Mesenchymal stem cell (in vitro differentiated cells and primary cell): Measurements from ENCODE around the gene UQCR11.

Source experiments
- DNase-seq: peaks from one replicate; pipeline ENCODE4 v3.0.0-alpha.2; 2013
- H2AFZ ChIP-seq: one replicate; pipeline ENCODE4 v1.6.1; 2013; ENCODE audit warnings: low read depth, mild to moderate bottlenecking, control low read depth, inconsistent platforms, low read length, moderate library complexity
- H2AK5ac ChIP-seq: 2 replicates; pipeline ENCODE4 v1.6.1; 2013; ENCODE audit warnings: low read length, moderate library complexity, mild to moderate bottlenecking, inconsistent platforms; ENCODE audit not compliant: severe bottlenecking
- H2BK120ac ChIP-seq: one replicate; pipeline ENCODE4 v1.6.1; 2013; ENCODE audit warnings: low read depth, mild to moderate bottlenecking, inconsistent platforms, low read length, moderate library complexity
- H2BK12ac ChIP-seq, 2 experiments: one replicate each; pipeline ENCODE4 v1.6.1; 2013; ENCODE audit warnings: inconsistent platforms in 2 of 2, low read length in 2 of 2, mild to moderate bottlenecking in 2 of 2, moderate library complexity in 2 of 2, control low read depth in 1 of 2
- H2BK15ac ChIP-seq: one replicate; pipeline ENCODE4 v1.6.1; 2013; ENCODE audit warnings: mild to moderate bottlenecking, low read depth, inconsistent platforms; ENCODE audit not compliant: poor library complexity, severe bottlenecking
- H2BK5ac ChIP-seq: 2 replicates; pipeline ENCODE4 v1.6.1; 2013; ENCODE audit warnings: low read depth, mild to moderate bottlenecking, low read length, control low read depth, inconsistent platforms; ENCODE audit not compliant: poor library complexity, severe bottlenecking
- H3K14ac ChIP-seq, 2 experiments: one replicate each; pipeline ENCODE4 v1.6.1; 2013; ENCODE audit warnings: inconsistent platforms in 2 of 2, low read length in 2 of 2, control low read depth in 1 of 2, mild to moderate bottlenecking in 1 of 2, moderate library complexity in 1 of 2
- H3K18ac ChIP-seq, 2 experiments: one replicate each; pipeline ENCODE4 v1.6.1; 2013; ENCODE audit warnings: inconsistent platforms in 2 of 2, low read length in 2 of 2, control low read depth in 1 of 2, low read depth in 1 of 2, mild to moderate bottlenecking in 1 of 2
- H3K23ac ChIP-seq, 2 experiments: one replicate each; pipeline ENCODE4 v1.6.1; 2013; ENCODE audit warnings: inconsistent platforms in 2 of 2, low read length in 2 of 2, mild to moderate bottlenecking in 2 of 2, moderate library complexity in 2 of 2, control low read depth in 1 of 2
- H3K27ac ChIP-seq: 2 replicates; pipeline ENCODE4 v1.5.1; 2013; ENCODE audit warnings: mild to moderate bottlenecking, moderate library complexity, low read length, control low read depth, inconsistent platforms; ENCODE audit not compliant: poor library complexity, severe bottlenecking
- H3K27me3 ChIP-seq, 2 experiments: 2 replicates each; pipeline versions ENCODE4 v1.6.1 to v1.7.0; 2013; ENCODE audit warnings: low read length in 2 of 2, mild to moderate bottlenecking in 2 of 2, moderate library complexity in 2 of 2, control low read depth in 1 of 2, inconsistent platforms in 1 of 2; ENCODE audit not compliant: control insufficient read depth in 1 of 2, insufficient read depth in 1 of 2
- H3K36me3 ChIP-seq, 2 experiments: 2 replicates each; pipeline versions ENCODE4 v1.6.1 to v1.7.0; 2013; ENCODE audit warnings: low read length in 2 of 2, control low read depth in 1 of 2, inconsistent platforms in 1 of 2, low read depth in 1 of 2, mild to moderate bottlenecking in 1 of 2; ENCODE audit not compliant: insufficient read depth in 2 of 2, control insufficient read depth in 1 of 2
- H3K4ac ChIP-seq, 2 experiments: one replicate each; pipeline ENCODE4 v1.6.1; 2013; ENCODE audit warnings: inconsistent platforms in 2 of 2, low read length in 2 of 2, mild to moderate bottlenecking in 2 of 2, moderate library complexity in 2 of 2, control low read depth in 1 of 2, low read depth in 1 of 2
- H3K4me1 ChIP-seq: 2 replicates; pipeline ENCODE4 v1.6.1; 2013; ENCODE audit warnings: low read depth, low read length, control low read depth; ENCODE audit not compliant: control insufficient read depth, insufficient read depth
- H3K4me2 ChIP-seq: 2 replicates; pipeline ENCODE4 v1.6.1; 2013; ENCODE audit warnings: low read length, mild to moderate bottlenecking, inconsistent platforms; ENCODE audit not compliant: poor library complexity, severe bottlenecking
- H3K4me3 ChIP-seq, 2 experiments: 2 replicates each; pipeline versions ENCODE4 v1.5.1 to v1.7.0; 2013; ENCODE audit warnings: low read length in 2 of 2, mild to moderate bottlenecking in 2 of 2, control low read depth in 1 of 2, low read depth in 1 of 2; ENCODE audit not compliant: insufficient read depth in 1 of 2
- H3K79me1 ChIP-seq: replicated peaks from 2 replicates; pipeline ENCODE4 v1.6.1; 2013; ENCODE audit warnings: mild to moderate bottlenecking, control low read depth, low read length, inconsistent platforms; ENCODE audit not compliant: poor library complexity, severe bottlenecking
- H3K9ac ChIP-seq: 2 replicates; pipeline ENCODE4 v1.7.0; 2013; ENCODE audit warnings: mild to moderate bottlenecking, low read length, moderate library complexity
- H3K9me3 ChIP-seq: 2 replicates; pipeline ENCODE4 v1.7.0; 2013; ENCODE audit warnings: mild to moderate bottlenecking, low read length; ENCODE audit not compliant: control insufficient read depth
- H4K8ac ChIP-seq: one replicate; pipeline ENCODE4 v1.6.1; 2013; ENCODE audit warnings: inconsistent platforms, mild to moderate bottlenecking, low read length, moderate library complexity
- H4K91ac ChIP-seq: one replicate; pipeline ENCODE4 v1.6.1; 2013; ENCODE audit warnings: mild to moderate bottlenecking, low read length, inconsistent platforms
- WGBS: methylation state at CpG from one replicate; pipeline ENCODE4 v1.1.7; 2013; ENCODE audit warnings: mixed read lengths; 5-methylcytosine and 5-hydroxymethylcytosine counted together

UQCR11 gene

GRCh38 chr19:1574354-1575136 lies 30.7 kb downstream of the UQCR11 start:
- H3K36me3 ChIP-seq = peaks cover 23 to 50% of the 10 kb centered on the region in 2 experiments
- no peak overlapping the region for H2BK5ac ChIP-seq
- H3K9me3 ChIP-seq = no peaks in the 10 kb centered on the region
- H3K14ac ChIP-seq = no peak overlapping the region
- H2BK120ac ChIP-seq = no peak overlapping the region
- H3K4me2 ChIP-seq = no peak overlapping the region
- no peaks in the 10 kb centered on the region for H3K4me1 ChIP-seq
- H3K4ac ChIP-seq = no peak overlapping the region
- peaks cover 12% of the 10 kb centered on the region for H3K79me1 ChIP-seq
- H3K27me3 ChIP-seq = peaks cover 0 to 4% of the 10 kb centered on the region in 2 experiments
- H4K8ac ChIP-seq = no peak overlapping the region
- no peak overlapping the region for H3K23ac ChIP-seq
- H2AK5ac ChIP-seq = no peak overlapping the region
- no peak overlapping the region for H2AFZ ChIP-seq
- DNase-seq = no peak
- no peak overlapping the region for H3K9ac ChIP-seq
- no peak overlapping the region for H2BK15ac ChIP-seq
- H2BK12ac ChIP-seq = peak overlapping the region in 1 of 2 experiments; percentile 73
- 96% methylated on average over 34 of the region's 34 CpGs for WGBS
- no peak overlapping the region for H3K18ac ChIP-seq
- no peak overlapping the region for H3K4me3 ChIP-seq
- no peak overlapping the region for H3K27ac ChIP-seq
- no peak overlapping the region for H4K91ac ChIP-seq

- no peak overlapping the region for H2AFZ ChIP-seq
- no peak overlapping the region for H2AK5ac ChIP-seq
- H3K9me3 ChIP-seq = no peaks in the 10 kb centered on the region
- no peak overlapping the region for H4K8ac ChIP-seq
- H3K36me3 ChIP-seq = peaks cover 14 to 32% of the 10 kb centered on the region in 2 experiments
- H3K4me1 ChIP-seq = peaks cover 6% of the 10 kb centered on the region
- H3K4me2 ChIP-seq = no peak overlapping the region
- H3K14ac ChIP-seq = no peak overlapping the region
- H3K27me3 ChIP-seq = peaks cover 0 to 8% of the 10 kb centered on the region in 2 experiments
- no peak overlapping the region for H2BK120ac ChIP-seq
- no peak overlapping the region for H2BK5ac ChIP-seq
- H3K79me1 ChIP-seq = peaks cover 12% of the 10 kb centered on the region
- no peak overlapping the region for H3K4ac ChIP-seq
- WGBS = 85% methylated on average over 9 of the region's 9 CpGs
- no peak overlapping the region for H3K23ac ChIP-seq
- DNase-seq = no peak
- no peak overlapping the region for H4K91ac ChIP-seq
- no peak overlapping the region for H2BK12ac ChIP-seq
- no peak overlapping the region for H3K4me3 ChIP-seq
- no peak overlapping the region for H3K27ac ChIP-seq
- H3K9ac ChIP-seq = no peak overlapping the region
- peak overlapping the region; percentile 15 for H2BK15ac ChIP-seq
- no peak overlapping the region for H3K18ac ChIP-seq
Observed at GRCh38 chr19:1572795-1573194, 32.5 kb downstream of the UQCR11 start.

- no peak overlapping the region for H3K14ac ChIP-seq
- peaks cover 6% of the 10 kb centered on the region for H3K4me1 ChIP-seq
- no peak overlapping the region for H4K8ac ChIP-seq
- no peak overlapping the region for H2AFZ ChIP-seq
- no peak overlapping the region for H3K4me2 ChIP-seq
- H3K23ac ChIP-seq = no peak overlapping the region
- H4K91ac ChIP-seq = no peak overlapping the region
- no peak for DNase-seq
- peaks cover 0 to 18% of the 10 kb centered on the region in 2 experiments for H3K36me3 ChIP-seq
- peaks cover 7% of the 10 kb centered on the region for H3K79me1 ChIP-seq
- no peak overlapping the region for H2BK15ac ChIP-seq
- H3K27ac ChIP-seq = no peak overlapping the region
- H3K4me3 ChIP-seq = no peak overlapping the region
- H2BK120ac ChIP-seq = no peak overlapping the region
- no peak overlapping the region for H2BK5ac ChIP-seq
- no peak overlapping the region for H2BK12ac ChIP-seq
- no peaks in the 10 kb centered on the region for H3K9me3 ChIP-seq
- no peak overlapping the region for H3K18ac ChIP-seq
- H2AK5ac ChIP-seq = no peak overlapping the region
- no peak overlapping the region for H3K4ac ChIP-seq
- H3K9ac ChIP-seq = no peak overlapping the region
- 91% methylated on average over 12 of the region's 12 CpGs for WGBS
- peaks cover 0 to 8% of the 10 kb centered on the region in 2 experiments for H3K27me3 ChIP-seq
Observed at GRCh38 chr19:1571358-1571757, 33.9 kb downstream of the UQCR11 start.

- no peak overlapping the region for H4K8ac ChIP-seq
- H3K9me3 ChIP-seq = no peaks in the 10 kb centered on the region
- no peak overlapping the region for H2BK12ac ChIP-seq
- H3K9ac ChIP-seq = no peak overlapping the region
- H2BK15ac ChIP-seq = no peak overlapping the region
- H3K14ac ChIP-seq = no peak overlapping the region
- no peak overlapping the region for H3K4ac ChIP-seq
- no peak overlapping the region for H2AK5ac ChIP-seq
- H2AFZ ChIP-seq = no peak overlapping the region
- no peak overlapping the region for H2BK120ac ChIP-seq
- no peak overlapping the region for H2BK5ac ChIP-seq
- H3K27ac ChIP-seq = no peak overlapping the region
- no peak overlapping the region for H3K4me2 ChIP-seq
- no peak overlapping the region for H4K91ac ChIP-seq
- over 99% methylated on average over 12 of the region's 13 CpGs for WGBS
- H3K36me3 ChIP-seq = peaks cover 0 to 15% of the 10 kb centered on the region in 2 experiments
- peaks cover 7% of the 10 kb centered on the region for H3K79me1 ChIP-seq
- peaks cover 0 to 8% of the 10 kb centered on the region in 2 experiments for H3K27me3 ChIP-seq
- no peak overlapping the region for H3K23ac ChIP-seq
- H3K4me3 ChIP-seq = no peak overlapping the region
- no peak overlapping the region for H3K18ac ChIP-seq
- peaks cover 9% of the 10 kb centered on the region for H3K4me1 ChIP-seq
- DNase-seq = no peak
Observed at GRCh38 chr19:1570836-1571235, 34.4 kb downstream of the UQCR11 start.
